Ovary (tissue), 9 donors: ENCODE results near the gene ADCK1. TPM values are rescaled to one million over a fixed set of nuclear protein-coding genes. Genes with fewer than 3 reads are reported as not detected.
"Not testable (repeated sequence)": the region's sequence is repeated elsewhere in the genome, so short reads cannot be mapped to it uniquely, and the experiment has no call there.

Experiments used
- DNase-seq, 5 donors: peaks; one replicate each; pipeline ENCODE4 v3.0.0-alpha.2; 2019 to 2020
- H3K27ac ChIP-seq, 2 donors: fragments of 200-600 bp; one replicate each; pipeline versions ENCODE4 v1.5.1 to v1.8.0; 2019 to 2022
- H3K27me3 ChIP-seq: fragments of 200-600 bp; one replicate; pipeline ENCODE4 v1.8.0; 2022
- H3K36me3 ChIP-seq: fragments of 200-600 bp; sonication (generic); one replicate; pipeline ENCODE4 v1.5.1; 2019
- H3K4me1 ChIP-seq: one replicate; pipeline ENCODE4 v1.8.1; 2013; ENCODE audit warnings: mild to moderate bottlenecking, moderate library complexity; ENCODE audit not compliant: insufficient read depth
- H3K4me3 ChIP-seq: fragments of 200-600 bp; sonication (generic); one replicate; pipeline ENCODE4 v1.5.1; 2017
- H3K9me3 ChIP-seq, 2 donors: fragments of 200-600 bp in 1 of 2; sonication (generic) in 1 of 2; one replicate each; pipeline versions ENCODE4 v1.5.1 to v1.8.1; 2013 to 2019; ENCODE audit warnings: mild to moderate bottlenecking in 1 of 2, moderate library complexity in 1 of 2
- EP300 ChIP-seq: sonication (generic); formaldehyde crosslinking; IDR thresholded peaks from one replicate; pipeline ENCODE4 v1.6.1; 2017; ENCODE audit warnings: antibody characterized with exemption
- POLR2A ChIP-seq: fragments of 450-650 bp; IDR thresholded peaks from one replicate; pipeline ENCODE4 v1.6.1; 2017; ENCODE audit warnings: antibody characterized with exemption, mild to moderate bottlenecking, moderate library complexity
- WGBS, 3 donors: extraction: QIAGEN DNeasy Blood & Tissue Kit in 1 of 3; methylation state at CpG; one replicate each; pipeline versions ENCODE4 v1.1.5 to v1.1.7; 2013 to 2017; 5-methylcytosine and 5-hydroxymethylcytosine counted together
- intact Hi-C, 4 donors: fragments of 100-400 bp; cut with DNase I; formaldehyde crosslinking; loops; one replicate each; pipeline versions ENCODE4 v1.11.0 to v1.15.1; 2022 to 2023
- polyA plus RNA-seq, 2 donors: library from polyadenylated mRNA; stranded (reverse); fragments of 200-250 nt in 1 of 2; fragments of 350-450 nt in 1 of 2; fragmentation: Illumina TruSeq in 1 of 2; extraction: RNeasy Lipid Tissue Mini Kit (QIAGEN cat#74804) in 1 of 2; gene quantifications; one replicate each; pipeline ENCODE4 v1.2.3, GENCODE V29; 2013 to 2014
- total RNA-seq, 7 donors: library from RNA; depleted of rRNA in 2 of 7; stranded (reverse); fragments of >200 nt in 2 of 7; fragmentation: NEBNext Ultra II Directional in 3 of 7; extraction: Animal tissue kit (Norgen Biotek cat#: 25700) in 3 of 7; gene quantifications; one replicate each; pipeline versions ENCODE4 v1.1.0 to v1.2.4, GENCODE V29; 2016 to 2023
- TF ChIP-seq, protein P1 (sequence below), 3 donors: fragments of 450-650 bp in 2 of 3; fragments of 200-600 bp in 1 of 3; IDR thresholded peaks; one replicate each; pipeline versions ENCODE4 v1.5.1 to v1.8.0; 2016 to 2022; ENCODE audit warnings: antibody characterized with exemption in 3 of 3, mild to moderate bottlenecking in 1 of 3
- donor health status: DM: no; HTN: no; CAD: no; lungs with moderate emphysema.
- donor health status: DM: no; HTN: no; CAD: no.
- donor health status: Bipolar disorder and iron deficiency.
- donor health status: DM: yes; HTN: yes; CAD: no.
- donor health status: DM: no; HTN: no; CAD: no.
- donor health status: DM: yes; HTN: yes; CAD: no.

The ADCK1 gene
- total and polyA plus RNA-seq, 9 donors = 1.7 to 7.9 (median 6.8) TPM

DNA sequence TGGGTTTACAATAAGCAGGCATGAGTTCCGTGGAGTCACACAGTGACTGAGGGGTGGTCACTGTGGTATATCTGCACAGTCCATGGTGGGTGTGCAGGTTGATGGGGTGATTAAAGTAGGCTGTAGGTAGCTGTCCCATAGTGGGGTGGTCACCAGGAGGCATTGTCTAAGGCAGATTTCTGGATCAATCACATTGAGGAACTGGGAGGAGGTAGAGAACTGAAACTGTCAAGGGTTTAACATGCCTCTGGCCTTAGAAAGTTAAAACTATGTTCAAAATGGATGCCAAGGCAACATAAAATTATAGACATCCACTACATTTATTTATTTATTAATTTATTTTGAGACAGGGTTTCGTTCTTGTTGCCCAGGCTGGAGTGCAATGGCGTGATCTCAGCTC lies 8.3 kb downstream of the ADCK1 start:
- 95 to 100% (median 97%) methylated on average over 3 of the region's 3 CpGs for WGBS, 3 donors
- Histone ChIP-seq H3K9me3 (no peaks in the 10 kb centered on the region), H3K4me1 (no peaks in the 10 kb centered on the region), H3K4me3 (no peak overlapping the region), H3K27me3 (no peaks in the 10 kb centered on the region), H3K36me3 (no peaks in the 10 kb centered on the region), H3K27ac (no peak overlapping the region)
- intact Hi-C loops = no loop called here
- no peak for DNase-seq
- TF ChIP-seq, protein P1, sequence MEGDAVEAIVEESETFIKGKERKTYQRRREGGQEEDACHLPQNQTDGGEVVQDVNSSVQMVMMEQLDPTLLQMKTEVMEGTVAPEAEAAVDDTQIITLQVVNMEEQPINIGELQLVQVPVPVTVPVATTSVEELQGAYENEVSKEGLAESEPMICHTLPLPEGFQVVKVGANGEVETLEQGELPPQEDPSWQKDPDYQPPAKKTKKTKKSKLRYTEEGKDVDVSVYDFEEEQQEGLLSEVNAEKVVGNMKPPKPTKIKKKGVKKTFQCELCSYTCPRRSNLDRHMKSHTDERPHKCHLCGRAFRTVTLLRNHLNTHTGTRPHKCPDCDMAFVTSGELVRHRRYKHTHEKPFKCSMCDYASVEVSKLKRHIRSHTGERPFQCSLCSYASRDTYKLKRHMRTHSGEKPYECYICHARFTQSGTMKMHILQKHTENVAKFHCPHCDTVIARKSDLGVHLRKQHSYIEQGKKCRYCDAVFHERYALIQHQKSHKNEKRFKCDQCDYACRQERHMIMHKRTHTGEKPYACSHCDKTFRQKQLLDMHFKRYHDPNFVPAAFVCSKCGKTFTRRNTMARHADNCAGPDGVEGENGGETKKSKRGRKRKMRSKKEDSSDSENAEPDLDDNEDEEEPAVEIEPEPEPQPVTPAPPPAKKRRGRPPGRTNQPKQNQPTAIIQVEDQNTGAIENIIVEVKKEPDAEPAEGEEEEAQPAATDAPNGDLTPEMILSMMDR (IDR thresholded peaks at IDR 0.05) = no peak
- TF ChIP-seq POLR2A = no peak
- no peak for TF ChIP-seq EP300

DNA sequence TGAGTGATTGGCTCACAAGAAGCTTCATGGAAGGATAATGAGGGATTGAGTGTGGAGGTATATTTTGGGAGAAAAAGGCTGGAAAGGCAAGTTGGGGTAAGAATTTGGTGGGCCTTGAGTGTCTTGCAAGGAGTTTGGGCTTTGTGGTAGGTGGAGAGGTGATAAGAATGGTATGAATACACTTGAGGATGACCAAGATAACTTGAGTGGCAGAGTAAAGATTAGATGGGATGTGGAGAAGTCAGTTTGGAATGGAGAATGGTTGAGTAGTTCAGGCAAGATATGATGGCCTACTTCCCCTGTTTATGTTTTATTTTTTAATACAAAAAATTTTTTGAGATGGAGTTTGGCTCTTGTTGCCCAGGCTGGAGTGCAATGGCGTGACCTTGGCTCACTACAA lies 9.1 kb downstream of the ADCK1 start:
- H3K27ac ChIP-seq = no peak overlapping the region
- TF ChIP-seq EP300 (no peak), POLR2A (no peak)
- TF ChIP-seq, protein P1 (IDR thresholded peaks at IDR 0.05) = no peak
- H3K4me1 ChIP-seq = no peaks in the 10 kb centered on the region
- H3K4me3 ChIP-seq = no peak overlapping the region
- no peaks in the 10 kb centered on the region for H3K9me3 ChIP-seq
- WGBS, 3 donors = 90 to 98% (median 91%) methylated on average over 1 of the region's 1 CpG
- H3K27me3 ChIP-seq = no peaks in the 10 kb centered on the region
- H3K36me3 ChIP-seq = no peaks in the 10 kb centered on the region
- intact Hi-C loops = no loop called here
- DNase-seq = no peak

DNA sequence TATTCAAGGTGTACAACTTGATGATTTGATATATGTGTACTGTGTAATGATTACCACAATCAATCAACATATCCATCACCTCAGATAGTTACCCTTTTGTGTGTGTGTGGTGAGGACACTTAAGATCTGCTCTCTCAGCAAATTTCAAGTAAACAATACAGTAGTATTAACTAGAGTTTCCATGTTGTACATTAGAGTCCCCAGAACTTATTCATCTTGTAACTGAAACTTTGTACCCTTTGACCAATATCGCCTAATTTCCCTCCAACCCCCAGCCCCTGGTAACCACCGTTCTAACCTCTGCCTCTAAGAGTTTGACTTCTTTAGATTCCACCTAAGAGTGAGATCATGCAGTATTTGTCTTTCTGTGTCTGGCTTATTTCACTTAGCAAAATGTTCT lies 12.1 kb downstream of the ADCK1 start:
- no peaks in the 10 kb centered on the region for H3K9me3 ChIP-seq
- no peaks in the 10 kb centered on the region for H3K36me3 ChIP-seq
- WGBS, 3 donors = 88 to 93% (median 91%) methylated on average over 2 of the region's 2 CpGs
- H3K4me1 ChIP-seq = no peaks in the 10 kb centered on the region
- DNase-seq = no peak
- H3K27ac ChIP-seq = no peak overlapping the region
- intact Hi-C loops = no loop called here
- H3K4me3 ChIP-seq = no peak overlapping the region
- no peaks in the 10 kb centered on the region for H3K27me3 ChIP-seq
- no peak for TF ChIP-seq EP300

DNA sequence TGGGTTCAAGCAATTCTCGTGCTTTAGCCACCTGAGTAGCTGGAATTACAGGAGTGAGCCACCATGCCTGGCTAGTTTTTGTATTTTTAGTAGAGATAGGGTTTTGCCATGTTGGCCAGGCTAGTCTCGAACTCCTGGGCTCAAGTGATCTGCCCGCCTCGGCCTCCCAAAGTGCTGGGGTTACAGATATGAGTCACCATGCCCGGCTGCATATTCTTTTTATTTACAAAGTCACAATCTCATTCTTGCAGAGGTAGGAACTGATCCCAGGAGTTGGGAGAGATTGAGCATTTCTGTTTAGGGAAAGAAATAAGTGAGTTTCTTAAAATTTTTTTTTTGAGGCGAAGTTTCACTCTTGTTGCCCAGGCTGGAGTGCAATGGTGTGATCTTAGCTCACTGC lies 12.8 kb downstream of the ADCK1 start:
- H3K27me3 ChIP-seq, intact Hi-C loops, H3K4me1 ChIP-seq, DNase-seq, H3K36me3 ChIP-seq, H3K9me3 ChIP-seq, H3K4me3 ChIP-seq, H3K27ac ChIP-seq: not testable (repeated sequence)
- whole genome bisulfite sequencing, 3 donors = 82 to 84% (median 84%) methylated on average over 6 of the region's 6 CpGs

DNA sequence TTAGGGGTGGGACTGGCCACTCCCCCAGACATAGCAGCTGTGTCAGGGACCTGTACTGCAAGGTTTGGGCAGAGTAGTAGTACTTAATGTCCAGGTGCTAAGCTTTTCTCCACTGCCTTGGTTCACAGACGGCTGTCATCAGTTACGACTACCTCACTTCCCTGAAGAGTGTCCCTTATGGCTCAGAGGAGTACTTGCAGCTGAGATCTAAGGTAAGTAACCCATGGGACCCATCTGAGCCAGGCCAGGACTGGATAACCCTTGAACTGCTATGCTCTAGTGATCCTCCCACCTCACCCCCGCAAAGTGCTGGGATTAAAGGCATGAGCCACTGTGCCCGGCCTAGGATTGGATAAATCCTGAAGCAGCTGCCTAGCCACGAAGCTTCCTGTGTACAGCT lies 22.4 kb downstream of the ADCK1 start:
- Histone ChIP-seq H3K9me3 (no peaks in the 10 kb centered on the region), H3K36me3 (no peaks in the 10 kb centered on the region), H3K27me3 (no peaks in the 10 kb centered on the region), H3K4me3 (no peak overlapping the region), H3K27ac (no peak overlapping the region), H3K4me1 (no peaks in the 10 kb centered on the region)
- intact Hi-C loops = no loop called here
- WGBS, 3 donors = 92 to 98% (median 94%) methylated on average over 5 of the region's 5 CpGs
- no peak for DNase-seq
- TF ChIP-seq POLR2A = no peak
- TF ChIP-seq EP300 = no peak
- TF ChIP-seq, protein P1 (IDR thresholded peaks at IDR 0.05) = no peak

DNA sequence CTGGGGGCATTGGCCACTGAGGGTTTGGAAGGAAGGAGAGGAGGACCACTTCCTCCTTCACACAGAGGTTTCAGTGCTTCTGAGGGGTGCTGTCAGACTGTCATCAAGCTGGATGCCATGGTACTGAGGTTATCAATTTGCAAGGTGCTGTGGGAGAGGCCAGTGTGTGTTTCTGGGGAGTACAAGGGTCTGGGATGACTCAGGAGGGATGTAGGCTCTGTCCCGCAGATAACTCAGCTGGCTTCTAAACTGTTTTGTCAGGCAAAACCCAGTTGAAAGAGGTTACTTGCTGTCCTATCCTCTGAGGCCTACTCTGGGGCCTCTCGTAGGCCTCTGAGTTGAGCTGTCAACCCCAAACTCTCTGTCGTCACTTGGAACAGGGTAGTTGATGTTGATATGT lies 22.8 kb downstream of the ADCK1 start:
- no peak for DNase-seq
- TF ChIP-seq, protein P1 (IDR thresholded peaks at IDR 0.05) = no peak
- no peak for TF ChIP-seq EP300
- TF ChIP-seq POLR2A = no peak
- H3K36me3 ChIP-seq = no peaks in the 10 kb centered on the region
- no peaks in the 10 kb centered on the region for H3K9me3 ChIP-seq
- no peaks in the 10 kb centered on the region for H3K27me3 ChIP-seq
- H3K4me3 ChIP-seq = no peak overlapping the region
- intact Hi-C loops = no loop called here
- no peak overlapping the region for H3K27ac ChIP-seq
- 83 to 98% (median 87%) methylated on average over 3 of the region's 3 CpGs for WGBS, 3 donors
- no peaks in the 10 kb centered on the region for H3K4me1 ChIP-seq
